Muscle of back (tissue), 11 donors: Measurements from ENCODE around the gene EDA. TPM values are rescaled to one million over a fixed set of nuclear protein-coding genes. Genes with fewer than 3 reads are reported as not detected.

Source experiments
- DNase-seq, 3 donors: peaks; one replicate each; pipeline versions ENCODE4 v3.0.0 to v3.0.0-alpha.2; 2013
- polyA plus RNA-seq, 10 donors: library from polyadenylated mRNA; unstranded; fragments of 120-200 nt; gene quantifications; one replicate each; pipeline ENCODE4 v1.2.1, GENCODE V29; 2013; ENCODE audit not compliant: insufficient read length in 10 of 10

Gene EDA
- polyA plus RNA-seq, 10 donors = 18.8 to 29.0 (median 22.5) TPM

DNA sequence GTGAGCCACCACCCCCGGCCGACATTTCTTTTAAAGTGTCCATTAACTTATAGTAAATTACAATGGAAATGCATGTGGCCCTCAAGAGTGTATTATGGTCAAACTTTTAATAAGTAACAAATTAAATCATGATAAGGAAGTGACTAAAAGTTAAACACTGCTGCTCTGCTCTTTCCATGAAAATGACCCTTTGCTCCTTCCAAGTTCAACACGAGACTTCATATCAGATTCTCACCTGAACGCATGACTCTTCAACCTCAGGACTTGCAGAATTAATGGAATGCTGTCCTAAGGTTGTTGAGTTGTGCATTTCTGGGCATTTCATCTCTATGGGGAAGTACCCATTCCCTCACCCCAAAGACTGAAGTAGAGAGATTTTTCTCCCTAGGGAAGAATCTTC, 406.7 kb downstream of the EDA start:
- no peak for DNase-seq

DNA sequence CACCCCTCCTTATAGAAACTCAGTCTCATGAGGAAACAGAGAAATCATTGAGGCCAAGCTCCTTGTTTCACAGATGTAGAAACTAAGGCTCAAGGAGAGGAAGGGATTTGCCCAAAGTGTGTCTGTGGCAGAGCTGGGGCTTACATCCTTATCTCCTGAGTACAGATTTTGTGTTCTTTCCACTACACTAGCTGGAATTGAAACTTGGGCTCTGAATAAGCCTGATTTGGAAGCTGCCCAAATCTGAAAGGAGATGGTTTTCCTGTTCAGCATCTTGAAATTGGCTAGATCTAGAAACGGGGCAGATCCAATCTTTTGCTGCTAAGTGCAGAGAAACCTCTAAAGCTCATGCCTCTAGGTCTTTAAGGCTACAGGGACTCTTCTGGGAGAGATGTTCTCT, 409.6 kb downstream of the EDA start:
- DNase-seq = peak in 2 of 3 donors; percentile 27 to 51

DNA sequence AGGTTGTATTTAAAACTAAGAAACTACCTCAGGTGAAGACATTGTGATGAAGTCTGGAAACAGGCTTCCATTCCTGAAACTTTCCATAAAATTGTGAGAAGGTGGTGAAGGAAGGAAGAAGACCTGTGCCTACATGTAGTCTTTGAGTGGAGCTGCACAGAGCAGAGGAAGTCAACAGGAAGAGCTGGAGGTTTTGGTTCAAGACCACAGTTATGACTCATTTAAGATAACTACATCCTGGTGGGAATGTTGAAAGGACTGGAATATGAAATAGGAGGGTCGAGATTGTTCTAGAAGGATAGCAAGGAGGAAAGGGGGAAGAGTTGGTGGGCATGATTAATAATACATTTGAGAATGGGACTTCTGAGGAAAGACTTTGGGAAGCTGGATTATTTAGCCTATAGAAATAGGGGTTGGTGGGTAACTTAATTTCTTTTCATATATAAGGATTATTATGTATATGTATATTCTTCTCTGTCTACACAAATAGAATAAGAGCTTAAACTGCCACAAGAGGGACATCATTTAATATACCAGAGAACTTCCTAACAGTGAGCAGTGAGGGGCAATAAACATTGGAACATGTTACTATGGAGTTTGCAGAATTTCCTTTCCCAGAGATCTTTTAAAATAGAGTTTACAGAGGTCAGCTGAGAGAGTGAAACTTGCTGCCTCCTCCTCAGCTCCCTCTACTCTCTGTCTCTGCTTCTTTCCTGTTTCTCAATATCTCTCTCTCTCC, 410.4 kb downstream of the EDA start:
- DNase-seq = no peak

DNA sequence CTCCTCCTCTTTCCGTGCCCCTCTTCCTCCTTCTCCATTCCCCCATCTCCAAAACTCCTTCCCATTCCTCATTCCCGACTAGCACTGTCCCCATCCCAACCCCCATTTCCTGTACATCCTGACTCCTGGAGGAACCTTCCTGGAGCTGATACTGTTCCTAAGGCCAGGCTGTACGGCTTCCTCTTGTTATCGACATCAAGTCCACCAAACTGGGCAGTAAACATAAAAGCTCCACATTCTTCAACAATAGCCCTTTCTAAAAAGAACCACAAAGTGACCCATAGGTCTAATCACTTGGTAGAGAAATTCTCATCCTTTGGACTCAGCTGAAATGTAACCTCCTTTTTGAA, 410.9 kb downstream of the EDA start:
- no peak for DNase-seq

DNA sequence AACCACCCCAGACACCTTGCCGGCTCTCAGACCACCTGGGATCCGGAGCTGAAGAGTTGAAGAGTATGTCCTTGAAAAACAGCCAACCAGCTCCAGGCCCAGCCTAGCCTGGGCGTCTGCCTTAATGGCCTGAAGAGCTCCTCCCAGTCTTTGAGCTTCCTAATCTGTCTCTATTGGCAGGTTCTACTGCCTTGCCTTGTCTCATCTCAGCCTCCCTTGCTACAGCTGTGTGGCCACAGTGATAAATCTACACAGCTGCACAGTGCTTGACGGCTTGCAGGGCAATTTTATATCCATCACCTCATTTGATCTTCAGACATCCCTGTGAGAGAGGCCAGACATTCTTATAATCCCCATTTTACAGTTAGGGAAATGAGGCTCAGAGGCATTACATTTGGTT, 413.9 kb downstream of the EDA start:
- DNase-seq = peak in 1 of 3 donors; percentile 41

DNA sequence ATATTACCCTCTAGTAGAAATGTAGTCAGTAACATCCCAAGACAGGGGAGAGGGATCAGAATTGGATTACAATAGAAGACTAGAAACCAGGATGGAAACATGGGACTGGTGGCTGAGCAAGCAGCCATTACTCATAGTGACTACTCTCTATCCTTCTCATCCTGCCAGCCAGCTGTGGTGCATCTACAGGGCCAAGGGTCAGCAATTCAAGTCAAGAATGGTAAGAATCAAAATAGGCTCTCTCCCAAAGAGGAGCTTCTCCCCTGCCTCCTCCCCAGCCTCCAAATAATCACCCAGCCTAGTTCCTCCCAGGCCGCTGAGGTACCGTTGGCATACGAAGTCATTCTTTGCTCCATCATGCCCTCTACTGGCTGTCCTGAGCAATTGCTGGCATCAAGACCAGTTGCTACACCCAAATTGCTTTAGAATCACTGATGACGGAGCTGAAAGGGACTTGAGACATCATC, 414.4 kb downstream of the EDA start:
- DNase-seq = peak; percentile 34 to 76 (median 63)

DNA sequence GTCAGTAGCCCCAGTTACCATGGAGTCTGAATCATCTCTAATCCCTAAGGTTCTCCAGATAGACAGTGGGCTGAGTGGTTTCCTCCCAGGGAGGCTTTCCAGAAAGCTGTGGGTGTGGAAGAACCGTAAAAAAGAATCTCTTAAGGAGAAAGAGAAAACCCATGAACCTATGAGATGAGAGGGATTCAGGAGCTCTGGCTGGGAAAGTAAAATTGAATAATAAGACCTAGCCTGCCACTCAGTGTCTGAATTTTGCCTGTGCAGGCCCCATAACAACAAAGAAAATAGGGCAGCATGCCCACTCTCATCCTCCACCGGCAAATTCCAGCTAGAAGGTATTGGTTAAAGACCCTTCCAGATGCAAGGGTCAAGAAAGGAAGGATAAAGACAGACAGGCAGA, 416.9 kb downstream of the EDA start:
- peak in 1 of 3 donors; percentile 21 for DNase-seq

DNA sequence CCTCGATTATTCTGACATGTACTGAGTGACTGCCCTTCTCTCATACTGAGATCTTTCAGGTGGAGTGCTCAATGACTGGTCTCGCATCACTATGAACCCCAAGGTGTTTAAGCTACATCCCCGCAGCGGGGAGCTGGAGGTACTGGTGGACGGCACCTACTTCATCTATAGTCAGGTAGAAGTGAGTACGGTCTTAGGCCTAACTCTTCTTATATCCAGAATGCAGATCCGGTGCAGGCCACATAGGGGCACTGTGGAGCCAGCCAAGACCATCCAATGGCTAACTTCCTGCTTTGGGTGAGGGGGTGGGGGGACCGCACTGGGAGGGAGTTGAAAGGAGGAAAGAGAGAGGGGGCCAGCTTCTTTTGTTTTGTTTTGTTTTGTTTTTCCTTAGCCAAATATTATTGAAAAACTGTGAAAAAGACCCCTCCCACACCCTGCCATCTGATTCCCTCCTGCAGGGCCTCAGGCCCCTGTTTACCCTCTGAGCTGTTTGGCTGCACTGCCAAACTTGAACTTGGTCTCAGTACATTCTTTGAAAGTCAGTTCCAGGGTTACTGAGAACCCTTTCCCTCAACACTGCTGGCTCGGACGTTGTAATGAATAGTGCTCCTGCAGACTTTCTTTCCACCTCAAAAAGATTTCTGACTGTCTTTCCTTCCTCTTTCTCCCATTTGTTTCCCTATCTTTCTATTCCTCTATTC, 417.6 kb downstream of the EDA start:
- no peak for DNase-seq

DNA sequence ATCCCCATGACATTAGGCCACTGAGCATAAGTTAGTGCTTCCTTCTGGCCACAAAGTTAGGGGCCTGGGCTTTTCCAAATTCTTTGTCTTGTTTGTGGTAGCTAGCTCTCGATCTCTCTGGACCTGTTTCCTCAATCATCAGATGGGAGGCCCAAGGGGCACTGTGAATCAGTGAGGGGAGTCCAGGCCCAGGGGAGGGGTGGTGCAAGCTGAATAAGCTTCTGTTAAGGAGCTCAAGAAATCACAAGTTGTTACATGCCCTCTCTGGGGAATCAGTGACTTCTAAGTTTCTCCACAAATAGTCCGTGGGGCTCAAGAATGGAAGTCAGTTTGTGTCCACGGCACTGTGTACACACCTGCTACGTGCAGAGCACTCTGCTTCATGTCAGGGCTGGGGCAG, 418.7 kb downstream of the EDA start:
- DNase-seq = no peak

DNA sequence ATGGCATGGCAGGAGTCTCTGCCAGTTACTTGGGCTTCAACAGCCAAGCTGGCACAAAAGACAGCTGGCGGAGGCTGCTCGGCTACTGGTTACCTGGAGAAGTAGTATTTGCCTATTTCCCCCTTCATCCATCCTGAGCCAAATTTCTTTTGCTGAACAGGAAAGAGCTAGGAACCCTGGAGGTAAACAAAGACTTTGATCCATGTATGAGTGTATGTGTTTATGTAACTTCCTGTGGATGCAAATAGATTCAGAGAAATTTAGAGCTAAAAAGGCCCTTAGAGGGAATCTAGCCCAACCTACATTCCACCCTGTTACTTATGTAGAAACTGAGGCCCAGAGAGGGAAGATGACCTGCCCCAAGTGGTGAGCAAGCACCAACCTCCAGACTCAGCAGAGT, 422.6 kb downstream of the EDA start:
- DNase-seq = no peak

DNA sequence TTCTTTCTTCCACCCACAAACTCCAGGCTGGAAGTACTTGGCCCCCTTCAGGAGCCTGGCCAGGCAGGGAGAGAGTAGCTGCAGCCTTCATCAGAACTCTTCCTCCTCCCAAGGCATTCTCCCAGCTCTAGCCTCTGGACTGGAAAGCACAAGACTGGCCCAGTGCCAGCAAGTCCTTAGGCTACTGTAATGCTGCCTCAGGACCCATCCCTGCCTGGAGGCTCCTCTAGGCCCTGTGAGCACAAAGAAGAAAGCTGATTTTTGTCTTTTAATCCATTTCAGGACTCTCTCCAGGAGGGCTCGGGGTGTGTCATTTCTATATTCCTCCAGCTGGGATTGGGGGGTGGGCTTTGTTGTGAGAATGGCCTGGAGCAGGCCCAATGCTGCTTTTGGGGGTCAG, 423.0 kb downstream of the EDA start:
- no peak for DNase-seq

DNA sequence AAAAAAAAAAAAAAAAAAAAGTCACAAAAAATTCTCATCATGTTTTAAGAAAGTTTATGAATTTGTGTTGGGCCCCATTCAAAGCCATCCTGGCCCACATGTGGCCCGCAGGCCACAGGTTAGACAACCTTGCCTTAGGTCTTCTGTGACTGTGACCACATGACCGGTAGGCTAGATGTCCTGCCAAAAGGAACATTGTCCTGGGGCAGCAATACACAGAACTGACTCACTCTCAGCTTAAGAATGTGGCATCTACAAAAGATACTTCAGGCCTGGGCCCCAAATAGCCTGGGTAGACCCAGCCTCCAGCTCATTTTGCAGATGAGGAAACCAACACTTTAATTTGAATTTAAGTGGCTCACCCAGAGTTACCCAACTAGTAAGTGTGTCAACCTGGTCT, 423.8 kb downstream of the EDA start:
- no peak for DNase-seq

DNA sequence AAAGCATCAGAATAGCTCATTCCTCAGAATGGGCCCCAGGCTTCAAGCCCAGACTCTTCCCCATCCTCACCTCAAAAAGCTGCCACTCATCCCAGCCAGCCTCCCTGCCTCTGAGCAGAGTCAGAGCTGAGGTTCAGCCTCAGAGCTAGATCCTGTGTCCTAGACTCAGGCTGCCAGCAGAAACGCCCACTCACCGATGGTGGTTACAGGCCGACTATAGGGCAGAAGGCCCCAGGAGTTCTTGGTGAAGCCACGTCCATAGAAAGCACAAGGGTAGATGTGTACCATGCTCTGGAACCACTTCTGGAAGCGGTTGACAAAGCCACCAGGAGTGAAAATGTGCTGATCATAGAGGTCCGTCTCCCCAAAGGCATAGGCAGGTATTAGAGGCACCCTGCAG, 426.1 kb downstream of the EDA start:
- no peak for DNase-seq

DNA sequence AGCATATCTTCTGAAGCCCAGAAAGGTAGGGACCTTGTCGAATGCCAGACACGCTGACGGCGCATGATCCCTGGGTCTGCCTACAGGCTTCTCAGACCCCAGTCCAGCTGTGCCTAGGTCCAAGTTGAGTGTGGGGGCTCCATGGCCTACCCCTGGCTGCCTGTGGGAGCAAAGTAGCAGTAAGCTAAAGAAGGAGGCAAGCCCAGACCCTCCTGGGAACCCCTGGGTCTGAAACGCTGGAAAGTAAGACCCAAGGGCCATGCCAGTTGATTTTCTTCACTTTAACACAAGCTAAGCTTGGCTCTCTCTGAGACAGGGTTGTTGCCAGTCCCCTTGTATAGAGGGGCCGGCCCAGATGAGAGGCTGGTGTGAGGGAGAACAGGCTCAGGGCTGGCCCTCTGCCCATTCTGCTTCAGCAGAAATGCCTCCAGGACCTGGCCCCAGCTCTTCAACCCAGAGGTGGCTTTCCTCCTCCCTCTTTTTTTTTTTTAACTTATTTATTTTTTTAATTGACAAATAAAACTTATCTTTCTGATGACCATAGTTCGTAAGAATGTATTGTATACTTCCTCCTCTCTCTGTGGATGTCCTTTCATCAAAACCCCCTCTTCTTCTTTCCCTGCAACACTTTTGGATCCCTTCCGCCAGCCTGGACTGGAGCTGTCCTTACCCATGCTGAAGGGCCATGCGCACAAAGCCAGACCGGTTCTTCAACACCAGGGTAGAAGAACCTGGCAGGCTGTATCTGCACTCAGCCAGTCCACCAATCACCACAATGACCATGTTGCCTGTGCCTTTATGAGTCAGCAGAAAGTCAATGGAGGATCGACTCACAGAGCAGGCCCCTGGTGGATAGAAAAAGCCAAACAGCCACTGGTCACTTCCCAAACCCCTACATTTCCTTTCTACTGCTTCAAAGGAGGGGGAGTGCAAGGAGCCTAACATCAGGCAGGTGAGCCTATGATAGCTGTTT, 426.8 kb downstream of the EDA start:
- no peak for DNase-seq

DNA sequence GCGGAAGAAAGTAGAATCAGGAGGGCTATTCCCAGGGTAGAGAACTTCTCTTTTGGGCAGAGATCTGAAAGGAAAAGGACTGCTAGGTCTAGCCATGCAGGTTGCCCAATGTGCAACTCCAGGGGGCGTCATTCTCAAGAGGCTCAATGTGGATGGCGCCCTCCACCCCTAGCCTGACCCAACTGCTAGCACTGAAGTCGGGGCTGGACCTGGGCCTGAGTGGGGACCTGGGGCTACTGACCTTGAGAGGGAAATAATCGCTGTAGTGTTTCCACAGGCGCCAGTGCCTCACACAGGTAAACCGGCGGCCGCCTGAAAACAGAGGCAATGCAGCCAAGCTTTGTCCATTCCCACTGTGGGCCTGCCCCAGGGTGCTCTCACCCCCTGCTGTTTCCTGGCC, 427.8 kb downstream of the EDA start:
- no peak for DNase-seq

DNA sequence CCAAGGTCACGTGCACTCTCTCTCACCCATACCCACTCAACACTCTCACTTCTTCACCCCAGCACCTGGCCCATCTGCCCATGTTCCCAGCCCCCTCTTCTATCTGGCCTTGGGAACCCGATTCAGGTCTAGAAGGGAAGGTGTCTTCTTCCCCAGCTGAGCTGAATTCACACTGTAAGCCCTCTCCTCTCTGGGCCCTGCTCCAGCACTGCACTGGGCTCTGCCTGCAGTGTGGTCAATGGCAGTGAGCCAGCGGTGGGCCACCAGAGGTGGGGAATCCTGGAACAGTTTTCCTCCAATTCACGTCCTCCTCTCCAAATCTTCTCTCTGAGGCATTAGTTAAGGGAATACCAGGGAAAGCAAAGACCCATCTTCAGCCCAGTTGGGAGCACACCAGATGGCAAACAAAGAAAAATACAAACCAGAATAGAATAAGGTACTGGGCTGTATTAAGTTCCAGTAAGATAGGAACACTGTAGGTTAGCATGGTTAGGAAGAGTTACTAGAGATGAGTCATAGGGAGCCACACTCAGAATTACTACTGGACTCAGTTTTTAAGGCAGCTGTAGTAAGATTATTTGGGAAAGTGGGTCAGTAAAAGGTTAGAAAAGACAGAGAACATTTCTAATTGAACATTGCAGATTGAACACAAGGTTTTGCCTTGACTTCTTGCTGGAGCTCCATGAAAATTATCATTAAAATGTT, 428.8 kb downstream of the EDA start:
- no peak for DNase-seq

DNA sequence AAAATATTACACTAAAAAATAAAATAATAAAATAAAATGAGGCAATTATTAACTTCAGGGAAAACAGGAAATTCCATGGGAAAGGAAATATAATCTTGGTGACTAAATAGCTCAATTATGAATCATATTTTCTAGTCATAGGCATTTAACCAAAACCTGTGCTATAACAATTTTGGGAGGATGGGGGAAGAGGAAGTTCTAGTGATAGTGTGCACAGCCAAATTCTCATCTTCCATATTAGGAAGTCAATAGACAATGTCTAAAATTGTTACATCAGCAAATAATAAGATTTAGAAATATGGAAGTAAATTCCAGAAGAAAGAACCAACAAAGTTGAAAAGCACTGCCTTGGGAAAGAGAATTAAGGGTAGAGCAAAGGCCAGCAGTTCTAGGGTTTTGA, 431.1 kb downstream of the EDA start:
- peak in 1 of 3 donors; percentile 47 for DNase-seq

DNA sequence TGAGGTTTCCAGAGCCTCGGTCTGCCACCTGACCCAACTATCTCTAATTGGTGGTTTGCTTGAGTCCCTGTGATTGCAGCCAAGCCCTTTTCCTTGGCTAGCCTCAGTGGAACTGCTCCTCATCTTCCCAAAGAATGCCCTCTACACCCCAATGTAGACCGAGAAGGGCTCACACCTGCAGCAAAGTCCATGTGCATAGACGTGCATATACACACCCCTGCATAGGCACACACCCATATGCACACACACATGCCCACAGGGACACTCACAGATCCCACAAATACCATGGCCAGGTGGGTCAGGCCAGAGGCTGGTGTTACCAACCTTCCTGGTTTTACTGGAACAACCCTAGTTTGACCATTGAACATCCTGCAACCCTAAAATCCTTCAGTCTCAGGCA, 433.5 kb downstream of the EDA start:
- no peak for DNase-seq

DNA sequence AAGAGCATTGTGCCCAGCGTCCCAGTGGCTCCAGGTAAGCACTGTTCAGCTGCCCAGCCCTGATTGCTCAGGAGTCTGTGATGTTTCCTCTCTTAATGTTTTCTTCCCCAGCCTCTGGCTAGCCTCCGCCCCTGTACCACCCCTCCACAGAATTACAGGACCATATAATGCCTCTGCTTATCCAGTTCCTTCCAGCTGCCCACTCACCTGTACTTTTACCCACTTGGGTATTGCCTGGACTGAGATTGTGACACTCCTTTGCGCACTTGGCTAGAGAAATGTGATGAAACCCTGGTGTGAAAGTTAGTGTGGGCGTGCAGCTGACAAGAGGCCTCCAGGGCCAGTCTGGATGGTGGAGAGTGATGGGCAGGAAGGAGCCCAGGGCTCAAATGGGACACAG, 434.0 kb downstream of the EDA start, which contains the start of gene AWAT2:
Gene AWAT2, minus strand, starts transcription at position 14 of the 400 bp plus-strand sequence. Its CDS starts 6 bp downstream, at position 8.
- no peak for DNase-seq

DNA sequence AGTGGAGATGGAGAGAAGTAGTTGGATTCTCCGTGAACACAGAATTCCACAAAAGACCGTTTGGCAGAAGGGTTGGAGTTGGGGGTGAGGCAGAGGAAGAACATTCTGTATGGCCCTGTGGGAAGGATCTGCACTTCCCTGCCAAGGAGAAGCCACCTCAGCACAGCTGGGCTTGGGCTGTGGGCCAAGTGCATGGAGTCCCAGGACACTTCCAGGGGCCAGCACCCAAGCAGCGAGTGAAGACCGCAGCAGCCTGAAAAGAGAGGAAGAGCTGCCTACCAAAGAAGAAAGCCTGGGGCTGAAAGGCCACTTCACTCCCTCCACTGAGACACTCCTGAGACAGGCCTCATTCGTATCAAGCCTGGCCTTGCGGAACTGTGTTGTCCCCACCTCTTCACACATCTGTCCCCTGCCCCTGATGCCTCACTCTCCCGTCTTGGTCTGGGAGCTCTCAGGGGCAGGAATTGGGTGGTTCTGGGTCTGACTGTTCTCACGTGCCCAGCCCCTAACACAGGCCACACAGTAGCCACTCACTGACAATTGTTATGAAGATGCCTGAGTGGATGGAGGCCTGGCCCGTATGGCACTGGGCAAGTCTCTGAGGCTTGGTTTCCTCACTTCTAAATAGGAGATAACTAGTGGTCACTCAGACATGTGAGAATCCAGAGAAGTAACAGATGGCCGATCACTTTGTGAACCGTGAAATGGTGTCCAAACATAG, 437.1 kb downstream of the EDA start:
- no peak for DNase-seq

DNA sequence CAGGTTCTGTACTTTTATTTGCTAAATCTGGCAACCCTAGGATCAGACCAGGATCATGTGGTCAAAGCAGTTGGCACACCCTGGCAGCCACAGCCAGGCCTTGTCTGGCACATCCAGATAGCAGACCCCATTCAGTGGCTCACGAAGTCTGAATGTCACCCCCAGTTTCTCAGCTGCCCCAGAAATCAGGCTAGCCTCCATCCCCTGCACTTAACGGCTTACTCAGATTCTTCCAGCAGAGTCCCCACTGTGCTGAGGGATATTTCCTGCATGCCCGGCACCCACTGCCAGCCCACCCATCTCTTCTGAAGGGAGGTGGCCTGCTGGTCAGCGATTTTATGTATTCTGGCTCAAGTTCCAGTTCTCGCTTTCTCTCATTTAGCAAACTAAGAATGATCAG, 438.5 kb downstream of the EDA start:
- DNase-seq = no peak
